HG03457 (cell line): ENCODE measurements around the gene HOXA5.

ENCODE experiments used
- ATAC-seq: cut with Tn5 transposase; IDR thresholded peaks from one replicate; pipeline ENCODE4 v1.9.1; 2021; ENCODE audit warnings: moderate number of reproducible peaks; ENCODE audit not compliant: unreplicated experiment

Gene HOXA5

GRCh38 chr7:27122077-27122910, 21.2 kb downstream of the HOXA5 start:
- ATAC-seq = no peak

DNA sequence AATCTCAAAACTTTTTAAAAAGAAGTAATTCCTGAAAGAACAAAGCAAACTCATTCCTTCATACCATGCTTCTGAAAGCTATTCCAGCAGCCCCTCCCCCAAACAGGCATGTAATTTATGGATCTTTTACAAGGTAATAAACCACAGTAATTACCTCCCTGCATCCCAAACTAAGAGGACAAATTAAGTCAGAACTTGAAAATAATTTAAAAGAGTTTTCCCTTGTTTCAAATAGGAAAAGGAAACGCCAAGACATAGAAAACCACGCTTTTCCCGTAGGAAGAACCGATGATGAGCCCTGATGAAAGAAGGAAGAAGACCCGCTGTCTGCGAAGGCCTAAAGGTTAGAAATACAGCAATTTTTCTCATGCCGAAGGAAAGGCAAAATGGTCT, 21.8 kb downstream of the HOXA5 start:
- ATAC-seq = no peak

DNA sequence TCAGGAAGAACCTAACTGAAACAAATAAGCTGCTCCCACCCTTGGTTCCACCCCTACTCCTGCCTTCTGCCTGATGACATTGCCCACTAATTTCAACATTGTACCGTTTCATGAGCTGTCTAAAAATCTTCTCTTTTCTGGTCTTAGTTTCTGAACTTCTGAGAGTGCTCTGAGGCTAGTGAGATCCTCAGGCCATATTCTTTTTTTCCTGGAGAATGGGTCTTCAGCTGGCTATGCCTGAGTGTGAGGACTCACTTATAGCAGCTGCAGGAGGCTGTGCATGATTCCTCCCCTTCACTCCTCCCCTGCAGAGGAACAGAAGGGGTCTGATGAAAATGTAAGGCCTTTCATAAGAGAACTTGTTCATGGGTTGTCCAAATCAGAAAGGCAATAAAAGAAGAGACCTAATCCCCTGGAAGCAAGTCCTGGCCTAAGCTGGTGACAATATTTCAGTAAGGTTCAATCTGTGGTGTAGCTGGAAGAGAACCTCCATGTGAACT, 24.0 kb downstream of the HOXA5 start:
- ATAC-seq = no peak

DNA sequence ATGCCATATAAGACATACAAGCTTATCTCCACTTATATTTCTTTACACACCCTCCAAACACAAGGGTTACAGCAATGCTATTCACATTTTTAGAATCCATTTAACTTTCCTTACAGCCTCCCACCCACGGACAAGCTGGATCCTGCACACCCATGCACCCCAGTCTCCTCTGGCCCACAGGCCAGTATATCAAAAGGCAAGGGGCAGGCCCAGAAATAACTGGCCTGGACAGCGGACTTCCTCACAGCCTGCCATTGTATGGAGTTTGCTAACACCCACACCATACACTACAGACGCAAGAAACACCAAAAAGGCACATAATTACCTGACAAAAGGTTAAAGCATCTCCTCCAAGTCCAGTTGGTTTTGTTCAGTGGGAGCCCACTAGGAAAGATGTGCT, 24.9 kb downstream of the HOXA5 start:
- no peak for ATAC-seq

- no peak for ATAC-seq
These were observed 25.5 kb downstream of the HOXA5 start for GRCh38 chr7:27117887-27118491.

DNA sequence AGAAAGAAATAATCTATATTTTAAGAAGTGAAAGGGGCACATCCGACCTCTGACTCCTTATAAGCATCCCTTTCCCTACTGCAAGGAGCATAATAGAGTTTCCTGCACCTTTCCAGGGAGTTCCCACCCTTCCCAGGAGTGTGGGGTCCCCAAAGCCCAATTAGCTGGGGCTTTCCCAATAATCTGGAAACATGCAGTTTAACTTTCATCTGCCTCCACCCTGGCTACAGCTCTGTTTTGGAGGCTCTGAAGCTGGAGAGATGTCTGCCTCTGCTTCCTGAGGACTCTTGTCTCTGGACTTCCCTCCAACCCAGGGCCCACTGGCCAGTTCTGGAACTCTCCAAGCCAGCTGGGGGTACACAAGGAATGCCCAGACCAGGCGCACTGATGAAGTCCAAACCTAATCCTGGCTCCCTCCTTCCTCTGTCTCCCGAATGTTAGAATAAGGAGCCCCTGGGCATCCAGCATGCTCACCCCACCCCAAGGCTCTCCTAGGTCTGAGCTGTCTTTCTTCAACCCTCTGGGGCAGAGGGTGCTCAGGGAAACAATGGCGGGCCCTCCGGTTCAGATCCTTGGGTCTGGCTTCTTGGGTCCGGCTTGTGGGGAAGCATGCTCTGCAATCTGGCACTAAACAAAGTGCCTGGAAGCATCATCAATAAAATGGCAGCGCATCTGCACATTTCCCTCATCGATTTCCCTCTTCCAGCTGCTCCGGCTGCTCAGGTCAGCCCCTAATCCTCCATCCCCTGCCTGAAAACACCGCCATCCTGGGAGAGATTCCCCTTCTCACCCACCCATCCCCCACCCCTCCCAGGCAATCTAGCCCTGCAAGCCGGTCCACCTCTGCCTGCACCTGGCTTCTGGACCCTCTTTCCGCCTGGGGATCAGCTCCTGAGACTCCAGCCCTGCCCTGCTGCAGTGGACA, 26.3 kb downstream of the HOXA5 start:
- ATAC-seq = no peak

GRCh38 chr7:27116031-27116961, 27.2 kb downstream of the HOXA5 start:
- no peak for ATAC-seq

GRCh38 chr7:27115221-27116026, 28.1 kb downstream of the HOXA5 start:
- no peak for ATAC-seq

GRCh38 chr7:27114881-27115220, 28.6 kb downstream of the HOXA5 start:
- no peak for ATAC-seq

DNA sequence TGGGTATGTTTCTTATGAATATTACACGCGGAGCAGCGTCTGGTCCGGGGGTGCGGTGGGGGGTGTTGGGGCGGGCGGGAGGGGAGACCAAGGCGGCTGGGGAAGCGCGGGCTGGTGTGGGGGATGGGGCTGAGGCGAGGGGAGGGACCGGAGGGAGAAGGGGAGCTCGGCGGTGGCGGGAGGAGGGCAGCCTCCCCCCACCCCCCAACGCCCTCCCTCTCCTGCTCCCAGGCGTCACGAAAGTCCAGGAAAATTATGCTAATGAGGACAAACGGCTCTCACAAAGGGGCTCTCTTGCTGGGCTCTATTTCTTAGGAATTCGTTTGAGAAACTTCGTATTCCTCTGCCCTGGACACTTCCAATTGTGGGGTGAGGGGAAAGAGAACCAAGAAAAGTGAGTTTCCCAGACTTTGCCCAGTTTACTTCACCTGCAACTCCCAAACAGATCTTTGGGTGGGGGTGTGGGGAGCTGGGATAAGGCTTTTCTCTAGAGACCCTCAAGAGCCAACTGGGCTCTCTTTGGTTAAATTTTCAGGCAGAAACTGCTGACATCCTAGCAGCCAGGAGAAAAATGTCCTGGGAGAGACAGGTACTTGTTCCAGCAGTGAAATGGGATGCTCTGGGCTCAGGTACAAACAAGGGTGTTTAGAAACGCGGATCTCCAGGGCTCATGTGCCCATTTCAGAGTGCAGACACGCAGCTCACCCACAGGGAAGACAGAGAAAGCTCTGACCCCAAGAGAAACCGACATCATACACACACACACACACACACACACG, 29.3 kb downstream of the HOXA5 start:
- no peak for ATAC-seq

GRCh38 chr7:27112955-27113949, 30.2 kb downstream of the HOXA5 start:
- ATAC-seq = no peak

DNA sequence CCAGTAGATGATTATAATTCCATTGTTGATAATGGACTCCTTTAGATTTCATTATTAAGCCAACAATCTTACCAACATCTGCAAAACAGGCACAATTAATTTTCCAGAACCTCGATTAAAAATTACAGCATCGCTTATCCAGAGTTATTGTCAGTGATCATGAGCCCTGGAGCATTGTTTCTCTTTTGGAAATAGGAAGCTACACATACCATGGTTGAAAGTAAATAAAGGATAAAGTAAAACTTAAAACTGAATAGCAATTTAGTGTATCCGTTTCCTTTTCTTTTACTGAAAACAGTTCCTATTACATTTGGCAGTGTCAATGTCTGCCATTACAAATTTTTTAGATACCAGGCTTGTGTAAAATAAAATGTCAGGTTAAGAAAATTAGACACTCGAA, 31.1 kb downstream of the HOXA5 start:
- no peak for ATAC-seq

DNA sequence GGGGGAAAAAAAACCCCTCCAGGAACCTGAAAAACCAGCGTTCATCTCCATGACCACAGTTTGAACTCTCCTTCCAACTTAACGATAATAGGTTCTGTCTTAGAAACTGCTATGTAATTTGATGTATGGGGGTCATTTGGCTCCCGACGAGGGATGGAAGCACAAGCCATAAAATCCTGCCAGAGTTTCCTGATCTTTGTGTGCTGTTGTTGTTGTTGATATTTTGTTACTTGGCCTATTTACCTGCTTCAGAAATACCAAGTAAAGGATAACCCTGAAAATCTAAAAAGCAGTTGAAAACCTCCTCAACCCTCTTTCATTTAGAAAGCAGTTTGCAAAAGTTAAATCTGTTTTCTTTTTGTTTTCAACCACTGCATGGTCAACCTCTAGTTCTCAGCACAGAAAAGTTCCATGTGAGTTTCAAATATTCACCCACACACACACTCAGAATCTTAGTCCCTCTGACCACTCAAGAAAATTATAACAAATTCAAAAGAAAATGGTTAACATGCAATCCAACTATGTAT, 31.7 kb downstream of the HOXA5 start:
- no peak for ATAC-seq

DNA sequence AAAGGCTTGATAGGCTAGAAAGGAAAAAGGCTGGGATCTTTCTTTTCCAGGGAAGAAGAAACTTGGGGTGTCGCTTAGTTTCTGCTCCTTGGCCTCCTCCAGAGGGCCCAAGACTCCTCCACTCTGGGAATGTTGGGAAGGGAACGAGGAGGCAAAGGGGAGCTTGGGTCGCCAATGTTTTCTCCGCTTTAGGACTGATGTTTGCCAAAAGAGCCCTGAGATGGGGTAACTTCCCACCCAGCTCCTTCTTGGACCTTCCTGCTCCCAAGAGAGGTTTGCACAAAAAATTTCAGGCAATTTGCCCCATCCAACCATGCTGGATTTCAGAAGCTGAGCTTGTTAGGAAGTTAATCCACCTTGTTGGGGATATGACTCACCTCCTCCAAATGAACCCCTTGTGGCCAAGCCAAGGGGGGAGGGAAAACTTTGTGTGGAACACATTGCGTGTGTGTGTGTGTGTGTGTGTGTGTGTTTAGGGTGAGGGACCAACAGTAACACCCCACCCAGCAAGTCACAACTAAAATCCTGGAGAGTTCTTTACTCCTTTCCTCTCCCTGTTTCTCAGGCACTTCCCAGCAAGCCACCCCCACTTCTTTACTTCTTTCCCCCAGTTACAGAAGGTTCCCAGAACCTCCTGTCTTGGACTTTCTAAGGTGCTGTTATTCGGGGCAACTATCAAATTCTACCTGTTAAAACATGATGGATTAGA, 32.3 kb downstream of the HOXA5 start:
- no peak for ATAC-seq

GRCh38 chr7:27110186-27111031, 33.1 kb downstream of the HOXA5 start:
- ATAC-seq = no peak
